Measurements from ENCODE around the gene SMYD3. TPM values are rescaled to one million over a fixed set of nuclear protein-coding genes. Genes with fewer than 3 reads are reported as not detected.

The SMYD3 gene
- polyA plus RNA-seq, 1 donor from 2014 or later, result 48.6 TPM

GRCh38 chr1:246114369-246114768 lies 392.7 kb downstream of the SMYD3 start:
- Histone ChIP-seq H3K4me3 (ENCODE audit: low read length) (no peak overlapping the region), H3K9me3 (ENCODE audit: low read length) (no peaks in the 10 kb centered on the region), H3K79me2 (replicated peaks; ENCODE audit: insufficient read depth, low read length) (no peaks in the 10 kb centered on the region), H2AFZ (ENCODE audit: low read depth, low read length) (no peak overlapping the region), H3F3A (ENCODE audit: insufficient read depth, low read length, poor library complexity, severe bottlenecking) (no peaks in the 10 kb centered on the region), H3K27ac (ENCODE audit: low read length) (no peak overlapping the region), H3K9me2 (ENCODE audit: insufficient read depth, low read length) (no peaks in the 10 kb centered on the region), H3K36me3 (ENCODE audit: insufficient read depth, low read length) (no peaks in the 10 kb centered on the region), H3K9ac (ENCODE audit: low read length) (no peak overlapping the region), H3K4me2 (ENCODE audit: low read length) (no peak overlapping the region), H4K20me1 (ENCODE audit: insufficient read depth) (no peaks in the 10 kb centered on the region), H3K27me3 (ENCODE audit: insufficient read depth, low read depth, low read length) (no peaks in the 10 kb centered on the region)
- no peak for TF ChIP-seq SMC3 (conservative IDR thresholded peaks at IDR 0.05; ENCODE audit: poor library complexity)
- no peak for TF ChIP-seq RAD21 (conservative IDR thresholded peaks at IDR 0.05)
- TF ChIP-seq EP300 (conservative IDR thresholded peaks at IDR 0.05; ENCODE audit: poor library complexity, severe bottlenecking), result no peak
- no peak for TF ChIP-seq REST (IDR thresholded peaks at IDR 0.05; ENCODE audit: borderline replicate concordance)
- TF ChIP-seq POLR2AphosphoS5 (IDR thresholded peaks at IDR 0.05), result no peak
- TF ChIP-seq CTCF (IDR thresholded peaks at IDR 0.05; ENCODE audit: poor library complexity, severe bottlenecking), result no peak
- no peak for TF ChIP-seq MXI1 (conservative IDR thresholded peaks at IDR 0.05; ENCODE audit: poor library complexity, severe bottlenecking)
- no peak for TF ChIP-seq EZH2 (IDR thresholded peaks at IDR 0.05; ENCODE audit: borderline replicate concordance, insufficient read depth, low read length, poor library complexity, severe bottlenecking)
- no peak for TF ChIP-seq TAF1 (IDR thresholded peaks at IDR 0.05; ENCODE audit: low read depth)

GRCh38 chr1:246113555-246114095 lies 393.5 kb downstream of the SMYD3 start:
- Histone ChIP-seq H3F3A (ENCODE audit: insufficient read depth, low read length, poor library complexity, severe bottlenecking) (no peaks in the 10 kb centered on the region), H3K79me2 (replicated peaks; ENCODE audit: insufficient read depth, low read length) (no peaks in the 10 kb centered on the region), H3K9me2 (ENCODE audit: insufficient read depth, low read length) (no peaks in the 10 kb centered on the region), H3K4me3 (ENCODE audit: low read length) (no peak overlapping the region), H3K4me2 (ENCODE audit: low read length) (no peak overlapping the region), H3K36me3 (ENCODE audit: insufficient read depth, low read length) (no peaks in the 10 kb centered on the region), H3K27me3 (ENCODE audit: insufficient read depth, low read depth, low read length) (no peaks in the 10 kb centered on the region), H3K9me3 (ENCODE audit: low read length) (no peaks in the 10 kb centered on the region), H4K20me1 (ENCODE audit: insufficient read depth) (no peaks in the 10 kb centered on the region), H3K9ac (ENCODE audit: low read length) (no peak overlapping the region), H2AFZ (ENCODE audit: low read depth, low read length) (no peak overlapping the region), H3K27ac (ENCODE audit: low read length) (no peak overlapping the region)
- no peak for TF ChIP-seq SMC3 (conservative IDR thresholded peaks at IDR 0.05; ENCODE audit: poor library complexity)
- no peak for TF ChIP-seq EP300 (conservative IDR thresholded peaks at IDR 0.05; ENCODE audit: poor library complexity, severe bottlenecking)
- no peak for TF ChIP-seq RAD21 (conservative IDR thresholded peaks at IDR 0.05)
- TF ChIP-seq EZH2 (IDR thresholded peaks at IDR 0.05; ENCODE audit: borderline replicate concordance, insufficient read depth, low read length, poor library complexity, severe bottlenecking), result no peak

Measured in neural cell (in vitro differentiated cells).